GM18519 (cell line): ENCODE data around the gene FAM83G.
"Not testable (repeated sequence)": the region's sequence is repeated elsewhere in the genome, so short reads cannot be mapped to it uniquely, and the experiment has no call there.

ENCODE experiments used
- ATAC-seq: cut with Tn5 transposase; IDR thresholded peaks from one replicate; pipeline ENCODE4 v1.9.1; 2021; ENCODE audit warnings: mild to moderate bottlenecking, moderate library complexity; ENCODE audit not compliant: unreplicated experiment, low FRiP score

The FAM83G gene, protein sequence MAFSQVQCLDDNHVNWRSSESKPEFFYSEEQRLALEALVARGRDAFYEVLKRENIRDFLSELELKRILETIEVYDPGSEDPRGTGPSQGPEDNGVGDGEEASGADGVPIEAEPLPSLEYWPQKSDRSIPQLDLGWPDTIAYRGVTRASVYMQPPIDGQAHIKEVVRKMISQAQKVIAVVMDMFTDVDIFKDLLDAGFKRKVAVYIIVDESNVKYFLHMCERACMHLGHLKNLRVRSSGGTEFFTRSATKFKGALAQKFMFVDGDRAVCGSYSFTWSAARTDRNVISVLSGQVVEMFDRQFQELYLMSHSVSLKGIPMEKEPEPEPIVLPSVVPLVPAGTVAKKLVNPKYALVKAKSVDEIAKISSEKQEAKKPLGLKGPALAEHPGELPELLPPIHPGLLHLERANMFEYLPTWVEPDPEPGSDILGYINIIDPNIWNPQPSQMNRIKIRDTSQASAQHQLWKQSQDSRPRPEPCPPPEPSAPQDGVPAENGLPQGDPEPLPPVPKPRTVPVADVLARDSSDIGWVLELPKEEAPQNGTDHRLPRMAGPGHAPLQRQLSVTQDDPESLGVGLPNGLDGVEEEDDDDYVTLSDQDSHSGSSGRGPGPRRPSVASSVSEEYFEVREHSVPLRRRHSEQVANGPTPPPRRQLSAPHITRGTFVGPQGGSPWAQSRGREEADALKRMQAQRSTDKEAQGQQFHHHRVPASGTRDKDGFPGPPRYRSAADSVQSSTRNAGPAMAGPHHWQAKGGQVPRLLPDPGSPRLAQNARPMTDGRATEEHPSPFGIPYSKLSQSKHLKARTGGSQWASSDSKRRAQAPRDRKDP

DNA sequence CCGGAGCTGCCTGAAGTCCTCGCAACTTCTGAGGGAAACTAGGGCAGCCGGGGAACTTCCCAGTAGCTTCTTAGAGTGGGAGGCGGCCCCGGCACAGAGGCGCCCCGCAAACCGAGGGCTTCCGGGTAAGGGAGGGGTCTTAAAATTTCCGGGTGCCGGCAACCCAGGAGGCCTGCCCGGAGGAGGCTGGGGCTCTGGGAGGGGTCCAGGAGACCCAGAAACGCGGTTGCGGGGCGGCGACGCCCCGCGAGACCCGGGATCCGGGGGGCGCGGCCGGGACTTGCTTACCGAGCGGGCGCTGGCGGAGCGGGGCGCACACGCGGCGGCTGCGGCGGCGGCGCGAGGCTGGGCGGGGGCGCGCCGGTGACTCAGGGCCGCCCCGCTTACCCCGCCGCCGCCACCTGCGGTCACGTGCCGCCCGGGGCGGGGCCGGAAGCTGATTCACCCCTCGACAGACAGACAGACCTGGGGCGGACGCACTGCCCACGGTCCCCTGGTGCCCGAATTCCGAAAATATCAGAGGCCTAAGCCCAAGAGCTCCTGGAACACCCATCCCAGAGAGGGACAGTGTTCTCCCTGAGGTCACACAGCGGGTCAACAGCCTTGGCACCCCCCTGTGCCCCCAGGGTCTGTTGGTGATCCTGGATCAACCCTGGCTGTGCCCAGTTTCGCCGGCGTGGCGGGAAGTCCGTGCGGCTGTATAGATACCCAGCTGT is at the start of gene FAM83G:
TSS of gene FAM83G (minus strand) at position 344 of the 716 bp plus-strand sequence. CDS start 723 bp downstream, outside the sequence.
- ATAC-seq: peak; percentile 42

DNA sequence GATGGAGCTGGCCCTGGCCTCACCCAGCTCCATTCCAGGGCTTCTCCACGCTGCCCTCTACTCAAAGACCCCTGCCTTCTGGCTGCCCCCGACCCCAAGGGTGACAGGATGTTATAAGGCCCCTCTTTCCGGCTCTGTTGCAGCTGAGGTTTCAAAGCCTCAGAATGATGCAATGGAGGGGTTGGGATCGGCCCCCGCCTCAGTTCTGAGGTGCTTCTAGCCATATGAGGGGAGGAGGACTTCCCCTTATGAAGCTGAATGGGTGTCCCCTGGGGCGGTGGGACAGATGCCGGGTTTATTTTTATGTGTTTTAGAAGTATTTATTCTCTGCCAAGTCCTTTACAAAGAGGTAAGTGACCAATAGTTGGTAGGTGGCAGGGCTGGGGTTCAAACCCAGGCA is 44.3 kb upstream of the FAM83G start:
- ATAC-seq: not testable (repeated sequence)

DNA sequence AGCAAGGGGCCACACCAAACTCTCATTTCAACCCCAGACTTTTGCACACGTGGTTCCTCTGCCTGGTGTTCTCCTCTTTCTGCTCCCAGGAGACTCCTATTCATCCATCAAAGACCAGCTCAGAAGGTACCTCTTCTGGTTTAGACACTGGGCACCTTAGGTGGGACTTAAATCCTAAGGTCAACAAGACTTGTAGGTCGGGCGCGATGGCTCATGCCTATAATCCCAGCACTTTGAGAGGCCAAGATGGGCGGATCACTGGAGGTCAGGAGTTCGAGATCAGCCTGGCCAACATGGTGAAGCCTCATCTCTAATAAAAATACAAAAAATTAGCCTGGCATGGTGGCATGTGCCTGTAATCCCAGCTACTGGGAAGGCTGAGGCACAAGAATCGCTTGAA is 42.9 kb upstream of the FAM83G start:
- not testable (repeated sequence) for ATAC-seq

DNA sequence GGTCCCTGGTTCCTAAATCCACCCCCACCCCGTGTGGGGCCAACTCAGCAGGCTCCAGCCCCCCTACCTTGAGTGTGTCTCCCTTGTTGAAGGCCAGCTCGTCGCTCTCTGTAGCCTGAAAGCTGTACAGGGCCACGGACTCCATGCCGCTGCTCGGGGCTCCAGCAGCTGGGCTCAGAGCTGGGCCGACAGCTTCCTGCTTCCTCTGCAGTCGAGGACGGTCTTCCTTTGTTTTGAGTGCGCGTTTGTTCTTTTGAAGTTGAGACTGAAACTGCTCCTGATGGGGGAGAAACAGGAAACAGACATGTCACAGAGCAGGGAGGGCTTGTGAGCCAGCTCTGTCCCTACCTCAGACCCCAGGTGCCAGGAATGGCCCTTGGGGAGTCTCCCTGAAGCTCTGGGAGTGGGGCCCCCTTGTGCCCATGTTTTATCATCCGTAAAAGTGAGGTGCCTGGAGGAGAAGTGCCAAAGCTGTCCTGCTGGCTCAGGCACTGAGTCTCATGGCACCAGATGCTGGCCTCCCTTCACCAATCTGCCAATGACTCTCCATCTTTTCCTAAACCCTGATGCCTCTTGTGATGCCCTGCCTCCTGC is 42.3 kb upstream of the FAM83G start, which contains the start of gene GRAP:
TSS of gene GRAP (minus strand) at position 176 of the 594 bp plus-strand sequence. CDS start at position 145, 31 bp downstream.
- ATAC-seq: not testable (repeated sequence)

DNA sequence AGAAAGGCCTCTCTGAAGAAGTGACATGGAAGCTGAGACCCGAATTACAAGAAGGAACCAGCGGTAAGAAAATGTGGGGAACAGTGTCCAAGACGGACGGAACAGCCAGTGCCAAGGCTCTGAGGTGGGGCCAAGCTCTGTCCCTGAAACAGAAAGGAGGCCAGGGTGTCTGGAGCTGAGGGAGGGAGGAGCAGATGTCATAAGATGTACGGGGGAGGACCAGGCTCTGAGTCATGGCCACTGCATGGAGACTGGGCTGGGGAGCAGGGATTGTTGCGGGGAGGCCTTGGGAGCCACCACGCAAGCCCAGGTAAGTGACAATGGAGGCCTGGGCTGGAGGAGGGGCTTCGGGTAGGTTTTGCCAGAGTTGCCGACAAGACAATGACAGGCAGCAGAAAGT is 40.1 kb upstream of the FAM83G start:
- not testable (repeated sequence) for ATAC-seq

DNA sequence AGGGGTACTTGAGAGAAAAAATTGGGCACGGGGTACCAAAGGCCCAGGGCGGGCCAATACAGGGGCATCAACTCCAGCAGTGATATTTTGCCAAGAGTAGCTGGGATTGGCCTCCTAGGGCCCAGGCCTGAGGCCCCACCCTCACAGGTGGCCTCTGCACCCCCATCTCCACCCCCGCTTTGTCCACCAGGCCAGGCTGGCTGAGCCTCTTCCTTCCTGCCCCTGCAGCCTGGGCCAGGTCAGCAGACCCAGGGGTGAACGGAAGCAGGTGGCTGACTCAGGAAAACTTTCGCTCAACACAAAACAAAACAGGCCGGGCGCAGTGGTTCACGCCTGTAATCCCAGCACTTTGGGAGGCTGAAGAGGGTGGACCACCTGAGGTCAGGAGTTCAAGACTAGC is 38.5 kb upstream of the FAM83G start:
- ATAC-seq: not testable (repeated sequence)

DNA sequence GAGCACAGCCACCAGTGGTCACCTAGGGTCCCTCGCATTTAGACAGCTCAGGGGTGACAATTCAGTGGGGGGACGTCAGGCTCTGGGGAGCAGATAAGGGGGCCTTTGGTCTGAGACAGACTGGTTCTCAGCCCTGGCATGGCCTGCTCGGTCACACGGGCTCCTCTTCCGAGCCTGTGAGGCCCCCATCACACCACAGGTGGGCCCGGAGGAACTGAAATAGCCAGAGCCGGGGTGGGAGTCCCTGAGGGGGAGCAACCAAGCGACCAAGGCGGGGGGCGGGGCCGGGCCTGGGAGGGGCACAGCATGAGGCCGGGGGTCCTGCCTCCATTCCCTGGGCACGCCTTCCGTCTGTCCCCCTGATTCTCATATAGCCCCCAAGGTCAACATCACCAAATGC is 37.8 kb upstream of the FAM83G start:
- ATAC-seq: not testable (repeated sequence)

DNA sequence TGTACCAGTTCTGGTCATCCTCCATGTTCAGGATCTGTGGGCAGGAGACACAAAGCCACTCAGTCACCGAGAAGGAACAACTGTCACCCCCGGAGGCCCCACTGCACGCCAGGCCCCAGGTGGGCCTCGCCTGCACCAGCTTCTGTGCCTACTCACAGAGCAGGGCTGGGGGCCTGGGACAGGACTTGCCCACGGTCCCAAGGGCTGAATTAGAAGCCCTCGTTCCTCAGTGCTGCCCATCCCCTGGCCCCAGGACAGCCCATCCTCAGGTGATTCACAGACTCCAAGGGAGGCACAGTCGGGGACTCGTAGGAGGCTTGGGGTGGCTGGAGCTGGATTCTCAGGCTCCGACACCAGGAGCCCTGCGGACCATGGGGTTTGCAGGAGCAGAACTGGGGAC is 37.3 kb upstream of the FAM83G start:
- not testable (repeated sequence) for ATAC-seq

DNA sequence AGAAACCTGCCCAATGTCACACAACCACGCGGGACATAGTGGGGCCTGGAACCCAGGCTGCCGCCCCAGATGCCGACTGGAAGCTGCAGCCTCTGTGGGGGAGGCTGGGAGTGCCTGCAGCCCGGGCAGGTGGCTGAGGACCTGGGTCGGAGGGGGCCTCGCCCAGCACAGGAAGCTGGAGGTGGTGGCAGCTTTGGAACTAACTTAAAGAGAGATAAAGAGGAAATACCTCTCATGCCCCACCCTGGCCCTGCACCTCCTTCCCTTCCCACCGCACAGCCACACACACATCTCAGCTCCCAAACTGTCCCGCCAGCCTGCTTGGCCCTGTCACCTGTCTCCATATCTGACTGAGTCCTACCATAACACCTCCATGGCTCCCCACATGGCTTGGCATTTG is 35.8 kb upstream of the FAM83G start:
- not testable (repeated sequence) for ATAC-seq

DNA sequence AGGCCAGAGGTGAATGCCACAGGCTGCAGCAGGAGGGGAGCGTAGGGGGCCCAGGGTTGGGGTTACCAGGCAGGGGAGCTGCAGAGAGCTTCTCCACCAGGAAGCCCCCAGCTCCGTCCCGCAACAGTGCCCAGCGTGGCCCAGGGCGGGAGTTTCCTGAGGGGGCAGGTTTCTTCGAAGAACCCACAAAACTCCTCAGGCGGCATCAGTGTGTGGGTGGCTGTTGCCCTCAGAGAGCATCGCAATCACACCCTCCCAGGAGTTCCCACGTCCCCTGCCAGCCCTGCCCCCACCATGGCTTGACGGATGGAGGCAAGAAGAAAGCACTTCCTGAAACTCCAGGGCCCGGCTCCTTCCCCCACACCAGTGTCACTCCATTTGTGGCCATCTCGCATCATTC is 34.2 kb upstream of the FAM83G start:
- ATAC-seq: not testable (repeated sequence)

DNA sequence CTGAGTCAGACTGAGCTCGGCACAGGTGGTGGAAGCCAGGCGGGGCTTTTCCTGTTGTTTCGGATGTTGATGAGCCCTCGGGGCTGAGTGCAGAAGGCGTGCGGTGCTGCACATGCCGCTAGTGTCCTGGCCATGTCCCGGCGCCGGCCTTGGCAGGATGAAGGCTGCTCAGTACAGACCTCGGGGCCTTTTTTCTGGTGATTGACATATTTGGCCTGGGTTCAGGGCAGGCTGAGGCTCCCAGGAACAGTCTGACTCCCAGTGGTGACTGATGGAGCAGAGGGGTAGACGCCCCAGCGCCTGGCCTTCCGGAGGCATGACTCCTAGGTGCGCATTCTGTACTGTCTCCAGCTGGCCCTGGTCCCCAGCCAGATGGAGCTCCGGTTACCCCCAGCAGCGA is 33.4 kb upstream of the FAM83G start:
- ATAC-seq: not testable (repeated sequence)

DNA sequence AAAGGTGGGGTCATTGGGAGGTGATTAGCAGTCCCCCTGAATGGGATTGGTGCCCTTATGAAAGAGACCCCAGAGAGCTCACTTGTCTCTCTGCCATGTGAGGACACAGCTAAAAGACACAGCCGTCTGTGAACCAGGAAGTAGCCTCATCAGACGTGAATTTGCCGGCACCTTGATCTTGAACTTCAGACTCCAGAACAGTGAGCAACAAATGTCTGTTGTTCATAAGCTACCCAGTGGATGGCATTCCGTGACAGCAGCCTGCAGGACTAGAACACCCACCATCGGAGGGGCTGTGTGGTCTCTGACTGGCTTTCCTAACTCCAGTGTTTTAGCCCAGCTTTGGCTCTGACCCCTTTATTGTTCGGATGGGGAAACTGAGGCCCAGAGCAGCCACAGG is 33.0 kb upstream of the FAM83G start:
- ATAC-seq: not testable (repeated sequence)

DNA sequence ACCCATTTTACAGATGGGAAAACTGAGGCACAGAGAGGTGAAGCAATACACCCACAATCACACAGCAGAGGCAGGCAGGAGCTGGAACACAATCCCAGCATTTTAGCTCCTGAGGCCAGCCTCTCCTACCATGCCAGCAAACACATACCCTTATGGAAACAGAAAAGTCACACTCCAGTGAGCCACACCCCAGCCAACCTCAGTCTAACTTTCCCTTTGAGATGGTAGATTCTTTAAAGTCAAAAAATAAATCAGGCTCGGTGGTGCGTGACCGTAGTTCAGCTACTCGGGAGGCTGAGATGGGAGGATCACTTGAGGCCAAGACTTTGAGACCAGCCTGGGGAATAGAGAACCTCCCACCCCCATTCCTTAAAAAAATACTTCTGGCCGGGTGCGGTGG is 31.6 kb upstream of the FAM83G start:
- not testable (repeated sequence) for ATAC-seq

DNA sequence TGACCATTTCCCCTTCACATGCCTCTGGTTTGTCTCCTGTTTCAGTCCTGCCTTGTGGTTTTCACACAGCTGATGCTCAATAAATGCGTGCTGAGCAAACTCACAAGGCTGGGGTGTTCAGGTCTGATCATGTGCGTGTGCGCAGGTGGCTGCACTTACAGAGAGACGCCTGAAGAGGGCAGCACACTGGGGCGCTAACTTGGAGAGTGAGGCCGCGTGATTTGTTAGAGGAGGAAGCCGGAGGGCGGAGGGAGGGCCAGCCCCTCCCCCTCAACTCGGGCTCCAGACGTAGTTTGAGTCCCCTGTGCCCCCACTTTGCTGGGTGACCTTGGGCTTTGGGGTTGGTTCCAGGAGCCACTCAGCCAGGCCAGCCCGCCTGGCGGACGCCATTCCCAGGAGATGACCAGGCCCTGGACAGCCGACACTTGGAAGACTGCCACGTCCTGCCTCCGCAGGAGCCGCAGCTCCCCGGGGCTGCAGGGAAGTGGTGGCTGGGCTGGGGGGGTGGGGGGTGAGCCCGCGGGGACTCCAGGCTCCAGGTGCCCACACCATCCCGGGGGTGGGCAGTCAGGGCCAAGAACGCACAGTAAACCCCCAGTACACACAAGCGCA is 27.9 kb upstream of the FAM83G start:
- not testable (repeated sequence) for ATAC-seq

DNA sequence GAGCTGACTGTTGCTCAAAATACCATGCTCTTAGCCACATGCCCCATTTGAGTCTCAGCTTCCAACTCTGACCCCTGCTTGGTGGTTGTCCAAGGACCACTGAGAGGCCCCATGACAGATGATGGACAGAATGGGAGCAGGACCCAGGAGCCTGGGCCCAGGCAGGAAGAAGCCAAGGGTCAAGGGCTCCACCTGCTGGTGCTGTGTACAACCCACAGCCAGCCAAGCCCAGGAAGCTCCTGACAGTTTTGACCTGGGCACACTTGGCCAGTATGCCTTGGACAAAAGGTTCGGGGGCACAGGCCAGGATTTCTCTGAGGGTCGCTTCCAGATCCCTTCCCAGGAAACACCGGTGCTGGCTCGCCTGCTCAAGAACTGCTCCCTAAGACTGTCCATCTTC is 27.2 kb upstream of the FAM83G start:
- ATAC-seq: not testable (repeated sequence)

DNA sequence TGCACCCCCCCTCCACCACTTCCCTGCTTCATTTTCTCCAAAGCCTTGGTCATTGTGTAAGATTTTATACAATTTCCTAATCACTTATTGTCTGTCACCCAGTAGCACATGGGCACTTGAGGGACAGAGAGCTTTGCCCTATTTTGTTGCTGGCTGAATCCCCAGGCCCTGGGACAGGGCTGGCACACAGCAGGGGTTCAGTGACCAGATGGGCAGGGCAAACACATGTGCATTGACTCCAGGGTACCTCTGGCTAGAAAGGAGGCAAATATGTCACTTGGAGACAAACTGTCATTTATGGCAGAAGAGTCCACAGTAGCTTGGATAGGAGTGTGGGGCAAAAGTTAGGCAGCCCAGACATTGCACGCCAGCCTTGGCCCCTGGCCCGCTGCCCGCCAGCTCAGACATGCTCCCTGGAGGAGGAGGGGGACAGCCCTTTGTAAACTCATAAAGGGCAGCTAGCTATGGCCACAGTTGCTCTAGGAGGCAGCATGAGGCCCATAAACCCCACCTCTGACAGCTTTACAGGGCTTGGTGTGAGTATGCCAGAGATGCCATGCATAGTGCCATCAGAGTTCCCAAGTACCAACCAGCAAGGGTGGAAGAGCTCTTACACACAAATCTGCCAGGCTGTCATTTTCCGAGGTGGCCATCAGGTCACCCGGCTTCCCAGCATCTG is 26.3 kb upstream of the FAM83G start:
- ATAC-seq: not testable (repeated sequence)

DNA sequence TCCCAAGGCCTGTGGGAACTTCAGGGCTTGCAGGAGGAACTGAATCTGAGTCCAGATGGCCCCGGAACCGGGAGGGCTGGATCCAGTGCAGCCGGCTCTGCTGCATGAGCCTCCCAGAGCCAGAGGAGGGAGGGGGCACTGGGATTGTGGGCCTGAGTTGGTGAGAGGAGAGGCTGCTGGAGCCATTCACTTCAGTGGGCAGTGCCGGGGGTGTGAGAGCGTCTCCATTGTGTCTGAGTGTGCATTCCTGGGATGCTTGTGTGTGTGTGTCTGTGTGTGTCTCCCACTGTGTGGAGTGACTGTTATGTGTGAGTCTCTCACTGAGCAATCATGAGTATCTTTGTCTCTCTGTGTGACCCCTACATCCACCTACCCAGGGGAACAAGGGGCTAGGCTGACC is 25.2 kb upstream of the FAM83G start:
- not testable (repeated sequence) for ATAC-seq

DNA sequence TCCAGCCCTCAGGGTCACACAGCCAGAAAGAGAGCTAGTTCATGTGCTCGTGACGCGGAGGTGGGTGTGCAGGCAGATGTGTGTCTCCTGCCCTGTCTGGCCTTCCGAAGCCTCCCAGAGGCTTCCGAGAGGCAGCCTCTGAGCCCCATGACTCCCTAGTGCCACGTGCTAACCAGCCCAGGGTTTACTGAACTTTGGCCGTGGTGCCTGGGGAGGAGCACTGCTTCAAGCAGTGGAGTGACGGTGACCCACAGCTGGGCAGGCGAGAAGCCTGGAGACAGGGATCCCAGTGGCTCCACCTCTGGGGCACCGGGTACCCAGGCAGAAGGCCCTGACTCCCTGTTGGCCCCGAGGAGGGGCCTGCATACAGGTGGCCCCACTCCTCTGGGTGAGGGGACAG is 24.1 kb upstream of the FAM83G start:
- not testable (repeated sequence) for ATAC-seq
